HepG2 (cell line): ENCODE results near the gene SPIRE1. TPM values are rescaled to one million over a fixed set of nuclear protein-coding genes. Genes with fewer than 3 reads are reported as not detected.

Source experiments
- ATAC-seq: fragments of 200-7000 bp; cut with Tn5 transposase; 3 replicates; pipeline ENCODE4 v1.9.1; 2020; ENCODE audit warnings: mild to moderate bottlenecking, moderate library complexity
- BruUV-seq: library from RNA; stranded (reverse); fragments of 400-500 nt; replicated peaks from 2 replicates; lab custom pipeline; 2021; lab: Mats Ljungman, UMichigan
- CTCF ChIA-PET: fragments of 300-600 bp; formaldehyde crosslinking; extraction: SDS; loops from one replicate; lab custom pipeline; 2021; ENCODE audit warnings: low total read pairs, inconsistent platforms, low intra/inter-chr PET ratio; lab: Yijun Ruan, JAX
- POLR2A ChIA-PET: fragments of 350-600 bp; sonication (Branson Sonifier 250); formaldehyde crosslinking; loops from one replicate; lab custom pipeline; 2020; ENCODE audit warnings: antibody characterized with exemption, inconsistent platforms; lab: Yijun Ruan, JAX
- DNase-seq: peaks from one replicate; pipeline ENCODE4 v3.0.0-alpha.2; 2015; ENCODE audit warnings: low spot score
- FAIRE-seq: peaks from 3 replicates; lab custom pipeline; 2011; peaks lifted over from hg19 to GRCh38; lab: Jason Lieb, UNC
- H2AFZ ChIP-seq: one replicate; pipeline ENCODE4 v1.6.1; 2011; ENCODE audit warnings: low read length, inconsistent platforms
- H3K27ac ChIP-seq: fragments of 300-600 bp; 3 replicates; pipeline ENCODE4 v1.8.0; 2011; ENCODE audit warnings: mixed run types, mild to moderate bottlenecking, mixed read lengths, low read length, inconsistent platforms; ENCODE audit not compliant: insufficient read depth; ENCODE audit errors: extremely low read length
- H3K27me3 ChIP-seq, 2 experiments: fragments of 200-600 bp in 1 of 2; 2 replicates in 1 of 2; 3 replicates in 1 of 2; pipeline versions ENCODE4 v1.6.0 to v1.8.0; 2011; ENCODE audit warnings: low read length in 2 of 2, mild to moderate bottlenecking in 2 of 2, moderate library complexity in 2 of 2, inconsistent platforms in 1 of 2; ENCODE audit not compliant: insufficient read depth in 2 of 2, control insufficient read depth in 1 of 2
- H3K36me3 ChIP-seq, 2 experiments: fragments of 200-600 bp in 1 of 2; replicated peaks in 1 of 2; 2 replicates in 1 of 2; 3 replicates in 1 of 2; pipeline versions ENCODE4 v1.5.1 to v1.8.0; 2011; ENCODE audit warnings: low read length in 2 of 2, inconsistent platforms in 1 of 2; ENCODE audit not compliant: insufficient read depth in 2 of 2, control insufficient read depth in 1 of 2
- H3K4me1 ChIP-seq: 2 replicates; pipeline ENCODE4 v1.5.1; 2012; ENCODE audit warnings: low read length, inconsistent platforms; ENCODE audit not compliant: insufficient read depth
- H3K4me2 ChIP-seq: 2 replicates; pipeline ENCODE4 v1.6.0; 2011; ENCODE audit warnings: low read depth, low read length, inconsistent platforms
- H3K4me3 ChIP-seq, 3 experiments: fragments of 200-600 bp in 1 of 3; sonication (generic), shearing (Covaris generic) in 1 of 3; replicated peaks in 1 of 3; 2 replicates each; pipeline ENCODE4 v1.5.1; 2011 to 2016; ENCODE audit warnings: low read length in 3 of 3, inconsistent platforms in 2 of 3, low read depth in 2 of 3, mild to moderate bottlenecking in 2 of 3, control low read depth in 1 of 3, mixed read lengths in 1 of 3; ENCODE audit not compliant: insufficient read depth in 1 of 3
- H3K79me2 ChIP-seq: one replicate; pipeline ENCODE4 v1.6.1; 2011; ENCODE audit warnings: low read length, inconsistent platforms; ENCODE audit not compliant: insufficient read depth
- H3K9ac ChIP-seq: 2 replicates; pipeline ENCODE4 v1.6.0; 2011; ENCODE audit warnings: mild to moderate bottlenecking, low read depth, low read length, inconsistent platforms; ENCODE audit not compliant: insufficient read depth
- H3K9me3 ChIP-seq: 2 replicates; pipeline ENCODE4 v1.5.1; 2012; ENCODE audit warnings: mild to moderate bottlenecking, low read length
- H4K20me1 ChIP-seq: 2 replicates; pipeline ENCODE4 v1.6.0; 2011; ENCODE audit warnings: inconsistent platforms, mild to moderate bottlenecking, low read length, moderate library complexity; ENCODE audit not compliant: insufficient read depth
- DMTF1 ChIP-seq: sonication (generic); formaldehyde crosslinking; IDR thresholded peaks from 2 replicates; pipeline ENCODE4 v1.4.0; 2020; ENCODE audit warnings: mild to moderate bottlenecking, missing genetic modification reagents
- DR1 ChIP-seq: sonication (generic); formaldehyde crosslinking; IDR thresholded peaks from 2 replicates; pipeline ENCODE4 v1.8.0; 2021; ENCODE audit warnings: mild to moderate bottlenecking, missing genetic modification reagents, inconsistent platforms
- DRAP1 ChIP-seq: IDR thresholded peaks from 2 replicates; pipeline ENCODE4 v1.6.1; 2016; ENCODE audit warnings: missing genetic modification reagents, missing compliant biosample characterization
- KLF13 ChIP-seq: sonication (generic); formaldehyde crosslinking; IDR thresholded peaks from 2 replicates; pipeline ENCODE4 v1.4.0; 2020; ENCODE audit warnings: mild to moderate bottlenecking, missing genetic modification reagents
- MEF2D ChIP-seq: sonication (generic); formaldehyde crosslinking; IDR thresholded peaks from 2 replicates; pipeline ENCODE4 v1.5.1; 2020; ENCODE audit warnings: mild to moderate bottlenecking, missing genetic modification reagents
- RFXANK ChIP-seq: IDR thresholded peaks from 2 replicates; pipeline ENCODE4 v1.6.1; 2016
- SRF ChIP-seq: IDR thresholded peaks from 2 replicates; pipeline ENCODE4 v1.6.1; 2011; ENCODE audit warnings: mild to moderate bottlenecking, low read depth, low read length, moderate library complexity
- ZKSCAN5 ChIP-seq: sonication (generic); formaldehyde crosslinking; IDR thresholded peaks from 2 replicates; pipeline ENCODE4 v1.5.1; 2020; ENCODE audit warnings: mild to moderate bottlenecking, missing genetic modification reagents
- WGBS: methylation state at CpG from one replicate; pipeline ENCODE4 v1.1.6; 2017; ENCODE audit warnings: low lambda C conversion rate; 5-methylcytosine and 5-hydroxymethylcytosine counted together
- in situ Hi-C: cut with HindIII; loops from 2 replicates; pipeline ENCODE4 v1.10.0; 2017; ENCODE audit warnings: low pct_unique_long_range_greater_than_20kb; ENCODE audit not compliant: extremely low pct_ligation_motif_present
- intact Hi-C: fragments of 100-400 bp; cut with micrococcal nuclease; formaldehyde crosslinking; loops from one replicate; pipeline ENCODE4 v1.10.0; 2022; ENCODE audit not compliant: unreplicated experiment
- polyA plus RNA-seq, 8 experiments: library from polyadenylated mRNA; depleted of rRNA in 3 of 8; stranded (reverse) in 7 of 8; unstranded in 1 of 8; fragments of >200 nt; fragmentation: Illumina TruSeq in 4 of 8; extraction: Trizol in 4 of 8; gene quantifications; 2 replicates each; pipeline versions ENCODE4 v1.2.1 to v1.2.3, GENCODE V29; 2011 to 2016; ENCODE audit warnings: low read depth in 4 of 8, missing spikeins in 1 of 8, mixed read lengths in 1 of 8; ENCODE audit not compliant: insufficient read depth in 1 of 8
- total RNA-seq, 5 experiments: library from RNA; depleted of rRNA; stranded (reverse); fragments of >200 nt; fragmentation: Illumina TruSeq; extraction: Trizol; gene quantifications; 2 replicates each; pipeline ENCODE4 v1.2.3, GENCODE V29; 2016; ENCODE audit warnings: low read depth in 1 of 5
- TF ChIP-seq, protein P1 (sequence below): sonication (generic); formaldehyde crosslinking; IDR thresholded peaks from 2 replicates; pipeline ENCODE4; 2020; ENCODE audit warnings: missing genetic modification reagents, mild to moderate bottlenecking, borderline replicate concordance
- TF ChIP-seq, protein P2 (sequence below): sonication (generic); formaldehyde crosslinking; IDR thresholded peaks from 2 replicates; pipeline ENCODE4 v1.4.0; 2020; ENCODE audit warnings: missing genetic modification reagents, borderline replicate concordance

The SPIRE1 gene
- total and polyA plus RNA-seq, 2 of the 13 experiments (the other 11 are each of a cell fraction or from before 2014, with no cell fraction given), result 9.9 to 21.3 TPM

- Histone ChIP-seq H3K9me3 (no peaks in the 10 kb centered on the region), H3K36me3 (0 out of 5 replicates have a peak, but pooled peaks cover 0 to 3% of the 10 kb centered on the region in 2 experiments), H3K79me2 (no peaks in the 10 kb centered on the region), H3K27me3 (no peaks in the 10 kb centered on the region), H3K4me3 (no peak overlapping the region), H3K27ac (no peak overlapping the region), H3K4me2 (no peak overlapping the region), H3K9ac (no peak overlapping the region), H4K20me1 (no peaks in the 10 kb centered on the region), H3K4me1 (peaks cover 6% of the 10 kb centered on the region), H2AFZ (no peak overlapping the region)
- POLR2A ChIA-PET, result no interaction called here
- CTCF ChIA-PET, result no interaction called here
- 100% methylated on average over 2 of the region's 2 CpGs for WGBS
- DNase-seq (no peak), FAIRE-seq (no peak), ATAC-seq (no peak)
- in situ Hi-C loops (loop anchor here (10.0 kb wide), 1 partner anchor 140 kb away; no protein-coding TSS in a partner anchor), intact Hi-C loops (loop anchor here (10.0 kb wide), 1 partner anchor 140 kb away; no protein-coding TSS in a partner anchor)
- BruUV-seq, result no TSS peak
- TF ChIP-seq DR1 (CRISPR knock-in tag), result no peak
- no peak for TF ChIP-seq ZKSCAN5 (CRISPR knock-in tag)
- TF ChIP-seq MEF2D (CRISPR knock-in tag), result no peak
- TF ChIP-seq, protein P1, sequence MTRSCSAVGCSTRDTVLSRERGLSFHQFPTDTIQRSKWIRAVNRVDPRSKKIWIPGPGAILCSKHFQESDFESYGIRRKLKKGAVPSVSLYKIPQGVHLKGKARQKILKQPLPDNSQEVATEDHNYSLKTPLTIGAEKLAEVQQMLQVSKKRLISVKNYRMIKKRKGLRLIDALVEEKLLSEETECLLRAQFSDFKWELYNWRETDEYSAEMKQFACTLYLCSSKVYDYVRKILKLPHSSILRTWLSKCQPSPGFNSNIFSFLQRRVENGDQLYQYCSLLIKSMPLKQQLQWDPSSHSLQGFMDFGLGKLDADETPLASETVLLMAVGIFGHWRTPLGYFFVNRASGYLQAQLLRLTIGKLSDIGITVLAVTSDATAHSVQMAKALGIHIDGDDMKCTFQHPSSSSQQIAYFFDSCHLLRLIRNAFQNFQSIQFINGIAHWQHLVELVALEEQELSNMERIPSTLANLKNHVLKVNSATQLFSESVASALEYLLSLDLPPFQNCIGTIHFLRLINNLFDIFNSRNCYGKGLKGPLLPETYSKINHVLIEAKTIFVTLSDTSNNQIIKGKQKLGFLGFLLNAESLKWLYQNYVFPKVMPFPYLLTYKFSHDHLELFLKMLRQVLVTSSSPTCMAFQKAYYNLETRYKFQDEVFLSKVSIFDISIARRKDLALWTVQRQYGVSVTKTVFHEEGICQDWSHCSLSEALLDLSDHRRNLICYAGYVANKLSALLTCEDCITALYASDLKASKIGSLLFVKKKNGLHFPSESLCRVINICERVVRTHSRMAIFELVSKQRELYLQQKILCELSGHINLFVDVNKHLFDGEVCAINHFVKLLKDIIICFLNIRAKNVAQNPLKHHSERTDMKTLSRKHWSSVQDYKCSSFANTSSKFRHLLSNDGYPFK (CRISPR knock-in tag), result no peak
- TF ChIP-seq DMTF1 (CRISPR knock-in tag), result no peak
- TF ChIP-seq DRAP1 (CRISPR knock-in tag), result no peak
- no peak for TF ChIP-seq RFXANK
- no peak for TF ChIP-seq SRF
- TF ChIP-seq, protein P2, sequence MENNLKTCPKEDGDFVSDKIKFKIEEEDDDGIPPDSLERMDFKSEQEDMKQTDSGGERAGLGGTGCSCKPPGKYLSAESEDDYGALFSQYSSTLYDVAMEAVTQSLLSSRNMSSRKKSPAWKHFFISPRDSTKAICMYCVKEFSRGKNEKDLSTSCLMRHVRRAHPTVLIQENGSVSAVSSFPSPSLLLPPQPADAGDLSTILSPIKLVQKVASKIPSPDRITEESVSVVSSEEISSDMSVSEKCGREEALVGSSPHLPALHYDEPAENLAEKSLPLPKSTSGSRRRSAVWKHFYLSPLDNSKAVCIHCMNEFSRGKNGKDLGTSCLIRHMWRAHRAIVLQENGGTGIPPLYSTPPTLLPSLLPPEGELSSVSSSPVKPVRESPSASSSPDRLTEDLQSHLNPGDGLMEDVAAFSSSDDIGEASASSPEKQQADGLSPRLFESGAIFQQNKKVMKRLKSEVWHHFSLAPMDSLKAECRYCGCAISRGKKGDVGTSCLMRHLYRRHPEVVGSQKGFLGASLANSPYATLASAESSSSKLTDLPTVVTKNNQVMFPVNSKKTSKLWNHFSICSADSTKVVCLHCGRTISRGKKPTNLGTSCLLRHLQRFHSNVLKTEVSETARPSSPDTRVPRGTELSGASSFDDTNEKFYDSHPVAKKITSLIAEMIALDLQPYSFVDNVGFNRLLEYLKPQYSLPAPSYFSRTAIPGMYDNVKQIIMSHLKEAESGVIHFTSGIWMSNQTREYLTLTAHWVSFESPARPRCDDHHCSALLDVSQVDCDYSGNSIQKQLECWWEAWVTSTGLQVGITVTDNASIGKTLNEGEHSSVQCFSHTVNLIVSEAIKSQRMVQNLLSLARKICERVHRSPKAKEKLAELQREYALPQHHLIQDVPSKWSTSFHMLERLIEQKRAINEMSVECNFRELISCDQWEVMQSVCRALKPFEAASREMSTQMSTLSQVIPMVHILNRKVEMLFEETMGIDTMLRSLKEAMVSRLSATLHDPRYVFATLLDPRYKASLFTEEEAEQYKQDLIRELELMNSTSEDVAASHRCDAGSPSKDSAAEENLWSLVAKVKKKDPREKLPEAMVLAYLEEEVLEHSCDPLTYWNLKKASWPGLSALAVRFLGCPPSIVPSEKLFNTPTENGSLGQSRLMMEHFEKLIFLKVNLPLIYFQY (CRISPR knock-in tag), result no peak
- TF ChIP-seq KLF13 (CRISPR knock-in tag), result no peak
Measured at GRCh38 chr18:12534820-12535219, 123.1 kb downstream of the SPIRE1 start.
